Measurements from ENCODE around the gene GSTA3.

GRCh38 chr6:52914516-52914915, 5.0 kb upstream of the GSTA3 start:
- no peak for TF ChIP-seq CTCF (IDR thresholded peaks at IDR 0.05; ENCODE audit: borderline replicate concordance, extremely low read depth, low read length, poor library complexity, severe bottlenecking)
- TF ChIP-seq EZH2 (IDR thresholded peaks at IDR 0.05; ENCODE audit: borderline replicate concordance, low read depth, low read length, severe bottlenecking), result no peak
